ENCODE results near the gene PPP1R14C.

Gene PPP1R14C

DNA sequence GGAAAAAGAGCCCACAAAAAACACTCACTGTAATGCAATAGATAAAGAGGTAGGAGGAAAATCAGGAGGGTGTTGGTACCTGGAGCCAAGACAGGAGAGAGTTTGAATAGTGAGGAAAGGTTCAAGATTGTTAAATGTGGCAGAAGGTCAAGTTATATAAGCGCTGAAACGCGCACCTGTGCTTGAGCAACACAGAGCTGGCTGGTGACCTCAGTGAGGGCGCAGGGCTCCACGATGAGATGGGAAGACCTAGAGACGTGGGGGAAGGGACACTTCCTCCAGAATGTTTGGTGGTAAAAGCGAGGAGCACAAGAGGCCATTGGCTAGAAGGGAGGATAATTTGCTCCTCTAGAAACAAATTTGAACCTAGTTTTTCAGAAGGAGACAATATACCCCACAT lies 4.2 kb upstream of the PPP1R14C start:
- no peak for DNase-seq (ENCODE audit: low read depth)

DNA sequence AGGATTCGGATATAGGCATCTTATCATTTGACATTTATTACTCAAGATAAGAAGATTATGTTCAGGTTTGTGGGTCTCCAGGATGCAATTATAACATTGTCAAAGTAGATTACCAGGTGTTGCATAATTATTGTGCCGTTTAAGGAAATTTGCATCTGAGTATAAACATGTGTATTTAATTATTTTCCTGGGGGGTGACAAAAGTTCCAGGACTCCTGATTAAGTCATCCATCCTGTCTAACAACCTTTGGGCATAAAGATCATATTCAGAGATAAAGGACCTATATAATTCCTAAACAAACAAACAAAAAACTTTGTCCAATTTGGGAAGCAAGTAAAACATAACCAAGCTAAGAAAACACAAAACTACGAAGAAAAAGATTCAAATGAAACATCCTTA lies 3.3 kb upstream of the PPP1R14C start:
- DNase-seq (ENCODE audit: low read depth): no peak

DNA sequence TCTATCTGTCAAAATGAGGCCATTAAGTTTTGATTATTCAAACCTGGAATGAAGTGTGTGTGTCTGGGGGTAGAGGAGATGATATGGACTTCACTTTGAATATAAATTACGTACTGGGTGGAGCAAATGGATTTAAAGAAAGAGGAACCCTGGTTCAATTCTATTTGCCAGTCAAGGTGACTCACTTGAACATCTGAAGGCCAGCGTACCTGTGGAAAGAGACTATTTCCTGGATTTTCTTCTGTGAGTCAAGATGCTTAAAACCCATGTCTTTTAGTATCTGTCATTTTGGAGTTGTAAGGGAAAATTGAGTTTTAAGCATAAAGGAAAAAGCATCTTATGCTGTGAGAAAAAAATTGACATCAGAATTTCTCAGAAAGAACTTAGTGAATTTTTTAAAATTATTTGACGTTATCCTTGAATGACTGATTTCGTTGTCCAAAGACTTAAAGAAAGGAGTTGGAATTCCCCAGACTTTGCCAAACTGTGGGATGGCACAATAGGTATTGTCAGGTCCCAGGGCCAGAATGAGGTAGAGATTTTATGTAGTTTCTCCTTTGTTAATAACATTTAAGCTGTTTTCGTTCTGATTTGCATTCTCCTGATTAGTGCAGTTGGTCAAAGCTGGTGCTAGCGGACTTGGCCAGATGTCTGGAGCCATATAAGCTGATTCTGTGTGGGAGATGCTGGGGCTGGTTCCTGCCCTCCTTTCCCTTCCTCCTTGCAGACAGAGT lies 2.4 kb upstream of the PPP1R14C start:
- DNase-seq (ENCODE audit: low read depth): no peak

DNA sequence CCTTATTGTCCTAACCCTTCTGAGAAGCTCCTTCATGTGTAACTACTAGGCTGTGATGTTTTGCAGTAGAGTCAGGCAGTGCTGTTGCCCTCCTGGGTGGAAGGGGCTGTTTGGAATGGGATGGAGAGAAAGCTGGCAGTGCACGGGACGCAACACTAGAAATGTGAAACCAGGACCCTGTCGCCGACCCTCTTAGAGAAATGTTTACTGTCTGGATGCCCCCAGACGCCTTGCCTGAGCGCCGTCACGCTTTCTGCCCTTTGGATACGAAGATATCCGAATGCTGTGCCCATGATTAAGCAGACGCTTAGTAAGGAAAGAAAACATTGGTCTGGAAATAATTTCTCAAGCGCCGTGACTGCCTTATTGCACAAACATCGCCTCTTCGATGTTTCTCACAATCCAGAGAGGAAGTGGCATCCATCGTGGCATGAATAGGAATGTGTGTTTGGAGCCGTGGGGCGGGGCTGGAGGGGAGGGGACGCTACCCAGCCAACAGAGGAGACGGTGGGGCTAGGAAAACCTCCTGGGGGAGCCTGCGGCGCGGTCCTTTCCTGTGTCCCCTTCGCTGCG lies 661 bp upstream of the PPP1R14C start:
- no peak for DNase-seq (ENCODE audit: low read depth)

DNA sequence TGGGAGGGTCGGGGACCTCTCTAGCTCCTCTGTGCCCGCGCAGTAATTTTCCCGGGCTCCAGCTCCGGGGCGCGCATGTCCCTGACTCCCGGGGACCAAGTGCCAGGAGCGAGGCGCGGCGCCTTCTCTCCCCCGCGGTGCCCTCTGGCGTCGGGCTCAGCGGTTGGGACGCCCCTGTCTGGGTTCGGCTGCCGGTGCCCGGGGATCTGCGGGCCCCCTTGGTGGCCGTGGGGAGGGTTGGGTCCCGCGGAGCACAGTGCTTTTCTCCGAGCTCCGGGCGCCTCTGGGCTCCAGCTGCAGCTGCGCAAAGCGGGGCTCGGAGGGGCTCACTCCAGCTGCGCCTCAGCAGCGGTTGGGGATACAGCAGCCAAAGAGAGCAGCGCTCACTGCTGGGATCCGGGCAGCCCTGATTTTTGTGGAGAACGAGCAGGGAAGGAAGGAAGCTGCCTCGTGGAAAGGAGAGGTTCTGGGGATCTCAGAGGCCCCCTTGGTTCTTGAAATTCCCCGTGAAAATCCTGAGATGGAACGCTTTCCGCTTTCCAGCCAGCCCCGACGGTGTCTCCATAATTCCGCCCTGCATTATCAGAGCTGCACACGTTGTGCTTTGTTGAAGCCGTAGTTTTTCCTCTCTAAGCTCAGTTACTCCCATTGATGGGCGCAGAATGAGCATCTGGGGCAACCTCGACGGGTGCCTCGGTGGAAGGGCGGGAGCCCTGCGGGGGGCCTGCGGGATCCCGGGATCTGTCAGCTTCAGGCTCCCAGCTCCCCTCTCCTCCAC lies 861 bp downstream of the PPP1R14C start:
- no peak for DNase-seq (ENCODE audit: low read depth)

DNA sequence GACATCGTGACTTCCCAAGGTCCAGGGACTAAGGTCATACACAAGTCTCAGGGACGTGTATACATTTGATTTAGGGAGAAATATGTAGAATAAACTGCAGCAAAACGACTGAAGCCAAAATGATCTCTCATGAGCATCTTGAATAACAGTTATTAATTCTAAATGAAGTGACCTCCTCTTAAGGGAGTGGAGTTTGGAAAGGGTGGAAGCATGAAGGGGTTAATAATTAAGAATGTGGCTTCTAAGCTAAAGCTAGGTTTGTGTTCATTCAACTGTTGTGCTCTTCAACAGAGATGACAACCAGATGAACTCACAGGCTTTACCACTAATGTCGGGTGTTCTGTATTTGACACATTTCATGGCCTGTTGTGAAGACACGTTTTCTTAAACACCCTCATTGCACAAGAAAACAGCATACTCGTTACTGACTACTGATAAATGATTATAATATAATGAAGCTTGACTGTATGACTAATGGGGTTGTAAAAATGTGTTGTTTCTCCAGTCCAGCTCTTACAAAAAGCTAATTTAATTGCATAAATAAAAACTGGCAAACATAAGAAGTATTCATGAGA lies 1.5 kb downstream of the PPP1R14C start:
- DNase-seq (ENCODE audit: low read depth): no peak

DNA sequence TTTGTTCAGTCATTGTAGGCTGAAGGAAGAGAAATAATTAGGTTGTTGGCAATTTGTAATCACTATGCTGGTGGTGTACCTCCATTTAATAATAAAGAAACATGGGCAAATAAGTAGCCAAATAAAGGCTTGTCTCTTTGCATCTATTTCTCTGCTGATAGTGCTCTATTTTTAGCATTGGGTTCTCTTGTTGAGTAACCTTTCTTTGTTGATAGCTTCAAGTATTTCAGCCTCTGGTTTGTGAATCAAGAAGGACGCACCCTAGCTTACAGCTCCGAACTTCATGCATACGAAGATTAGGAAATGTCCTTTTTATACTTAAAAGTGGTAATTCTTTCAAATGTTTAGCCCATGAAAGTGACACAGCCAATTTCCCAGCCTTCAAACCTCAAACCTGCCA lies 2.6 kb downstream of the PPP1R14C start:
- no peak for DNase-seq (ENCODE audit: low read depth)

DNA sequence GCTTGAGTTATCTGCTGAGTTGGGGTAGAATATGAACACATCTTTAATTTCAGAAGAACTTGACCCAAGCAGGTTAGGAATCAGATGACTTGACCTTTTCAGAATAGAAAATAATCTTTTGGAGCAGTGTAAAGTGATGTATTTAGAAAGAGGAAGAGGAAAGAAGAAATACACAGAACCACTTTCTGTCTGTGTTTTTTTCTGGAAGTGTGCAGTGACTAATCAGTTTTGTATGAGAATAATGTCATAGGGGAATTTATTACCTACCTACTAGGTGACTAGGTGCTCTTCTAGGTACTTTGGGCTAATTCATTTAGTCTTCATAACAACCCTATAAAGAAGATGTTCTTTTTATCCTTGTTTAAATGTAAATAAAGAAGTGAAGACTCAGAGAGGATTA lies 3.0 kb downstream of the PPP1R14C start:
- DNase-seq (ENCODE audit: low read depth): no peak

DNA sequence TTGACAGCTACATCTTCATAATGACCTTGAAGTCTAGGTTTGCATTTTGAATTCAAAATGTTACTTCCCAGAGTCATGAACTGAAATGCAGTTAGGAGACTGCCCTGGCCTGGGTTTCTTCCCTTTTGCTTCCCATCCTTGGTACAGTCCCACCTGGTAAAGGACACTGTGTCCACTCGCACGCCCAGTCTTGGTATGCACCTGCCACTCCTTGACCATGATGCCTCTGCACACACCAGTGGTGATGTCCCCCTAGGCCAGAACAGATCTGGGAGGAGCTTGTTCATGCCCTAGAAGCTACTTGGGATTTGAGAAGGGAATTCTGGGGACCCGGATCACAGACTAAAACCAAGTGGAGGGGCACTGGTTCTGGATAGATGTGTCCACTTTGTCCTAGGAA lies 3.6 kb downstream of the PPP1R14C start:
- no peak for DNase-seq (ENCODE audit: low read depth)

DNA sequence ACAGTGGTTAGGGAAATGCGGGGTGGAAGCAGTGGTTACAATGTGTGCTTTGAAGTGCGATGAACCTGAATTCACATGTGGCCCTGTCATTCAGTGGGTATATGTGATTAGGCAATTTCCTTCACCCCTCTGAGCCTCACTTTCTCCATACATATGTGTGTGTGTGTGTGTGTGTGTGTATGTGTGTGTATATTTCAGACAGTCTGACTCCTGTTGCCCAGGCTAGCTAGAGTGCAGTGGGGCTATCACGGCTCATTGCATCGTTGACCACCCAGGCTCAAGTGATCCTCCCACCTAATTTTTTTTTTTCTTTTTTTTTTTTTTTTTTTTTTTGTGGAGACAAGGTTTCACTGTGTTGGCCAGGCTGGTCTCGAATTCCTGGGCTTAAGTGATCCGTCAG lies 6.3 kb downstream of the PPP1R14C start:
- DNase-seq (ENCODE audit: low read depth): no peak

DNA sequence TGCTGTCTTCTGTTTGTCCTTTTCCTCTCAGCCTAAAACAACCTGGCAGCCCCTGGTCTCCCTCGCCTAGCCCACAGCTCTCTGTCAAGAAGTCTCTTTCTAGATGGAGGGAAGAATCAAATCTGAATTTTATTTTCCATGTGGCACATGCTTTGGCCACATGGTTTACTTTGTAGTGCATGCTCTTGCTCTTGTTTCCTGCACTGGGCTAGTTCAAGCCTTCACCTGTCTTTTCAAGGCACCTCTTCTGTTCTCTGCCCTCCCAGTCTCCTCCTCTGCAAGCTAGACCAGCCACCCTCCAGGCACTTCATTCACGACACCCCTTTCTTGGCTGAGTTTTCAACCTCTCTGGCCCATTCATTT lies 7.6 kb downstream of the PPP1R14C start:
- DNase-seq (ENCODE audit: low read depth): no peak

DNA sequence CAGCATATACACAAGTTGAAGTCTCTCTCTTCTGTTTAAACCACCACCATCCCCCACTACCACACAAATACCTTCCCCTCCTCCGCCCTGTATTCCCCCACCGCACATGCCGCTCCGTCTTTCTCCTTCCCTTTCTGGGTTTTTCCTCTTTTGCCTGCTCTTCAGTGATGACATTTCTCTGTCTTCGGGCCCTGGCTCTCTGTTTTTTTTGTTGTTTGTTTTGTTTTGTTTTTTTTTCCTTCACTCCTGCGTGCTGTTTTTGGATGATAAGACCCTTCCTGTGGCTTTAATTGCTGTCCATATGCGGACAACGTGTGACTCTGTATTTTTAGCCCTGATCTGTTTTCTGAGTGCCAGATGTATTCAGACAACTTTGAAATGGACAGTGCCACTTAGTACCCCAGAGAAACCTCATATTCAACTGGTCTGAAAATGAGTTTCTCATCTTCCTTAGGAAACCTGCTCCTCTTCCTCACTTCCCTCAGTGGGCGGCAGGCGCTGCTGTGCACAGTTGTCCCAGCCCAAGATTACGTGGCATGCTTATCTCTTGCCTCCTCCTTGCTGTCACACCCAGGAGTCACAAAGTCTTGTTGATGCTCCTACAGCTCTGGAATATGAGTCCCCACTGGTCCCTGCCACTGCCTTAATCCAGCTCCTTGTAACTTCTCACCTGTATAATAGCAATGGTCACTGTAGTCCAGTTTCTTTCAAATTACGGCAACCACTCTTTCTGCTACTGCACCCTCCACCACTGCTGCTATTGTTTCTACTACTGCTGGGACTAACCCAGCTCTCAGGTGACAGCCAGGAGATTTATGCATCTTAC lies 8.2 kb downstream of the PPP1R14C start:
- DNase-seq (ENCODE audit: low read depth): no peak

DNA sequence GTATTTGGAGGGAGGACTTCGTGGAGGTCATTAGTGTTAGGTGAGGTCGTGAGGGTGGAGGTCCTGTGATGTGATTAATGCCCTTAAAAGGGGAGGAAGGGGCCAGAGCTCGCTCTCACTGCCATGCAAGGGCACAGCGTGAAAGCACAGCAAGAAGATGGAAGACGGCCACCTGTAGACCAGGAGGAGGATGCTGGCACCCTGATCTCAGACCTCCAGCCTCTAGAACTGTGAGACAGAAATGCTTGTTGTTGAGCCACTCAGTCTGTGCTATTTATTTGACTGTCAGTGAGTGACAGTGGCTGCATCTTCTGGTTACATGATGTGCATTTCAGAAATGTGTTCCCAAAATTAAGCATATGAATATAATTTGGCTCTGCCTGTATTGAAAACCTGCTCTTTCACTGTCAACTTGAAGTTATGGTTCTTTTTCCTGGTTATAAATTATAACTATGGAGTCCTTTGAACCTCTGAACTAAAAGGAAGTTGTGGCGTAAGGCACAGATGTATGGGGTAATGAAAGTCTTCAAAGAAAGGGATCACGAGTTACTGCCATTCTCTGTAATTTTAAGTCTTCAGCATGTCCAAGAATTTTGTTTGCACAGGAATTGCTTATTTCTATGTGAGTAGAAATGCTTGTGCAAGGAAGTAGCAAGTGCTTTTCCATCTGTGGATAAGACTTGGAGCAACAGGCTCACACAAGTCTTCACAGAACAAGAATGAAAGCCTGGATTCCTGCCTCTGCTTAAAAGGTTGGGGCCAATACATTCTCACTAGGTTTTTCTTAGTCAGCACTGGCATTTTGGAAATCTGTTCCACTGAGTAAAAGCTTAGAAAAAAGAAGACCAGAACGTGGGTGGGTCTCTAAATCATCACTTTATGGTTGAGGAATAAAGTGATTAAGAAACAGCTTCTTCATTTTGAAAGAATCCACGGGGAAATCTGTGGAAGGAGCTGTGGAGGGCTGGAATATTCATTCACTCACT lies 10.3 kb downstream of the PPP1R14C start:
- no peak for DNase-seq (ENCODE audit: low read depth)

DNA sequence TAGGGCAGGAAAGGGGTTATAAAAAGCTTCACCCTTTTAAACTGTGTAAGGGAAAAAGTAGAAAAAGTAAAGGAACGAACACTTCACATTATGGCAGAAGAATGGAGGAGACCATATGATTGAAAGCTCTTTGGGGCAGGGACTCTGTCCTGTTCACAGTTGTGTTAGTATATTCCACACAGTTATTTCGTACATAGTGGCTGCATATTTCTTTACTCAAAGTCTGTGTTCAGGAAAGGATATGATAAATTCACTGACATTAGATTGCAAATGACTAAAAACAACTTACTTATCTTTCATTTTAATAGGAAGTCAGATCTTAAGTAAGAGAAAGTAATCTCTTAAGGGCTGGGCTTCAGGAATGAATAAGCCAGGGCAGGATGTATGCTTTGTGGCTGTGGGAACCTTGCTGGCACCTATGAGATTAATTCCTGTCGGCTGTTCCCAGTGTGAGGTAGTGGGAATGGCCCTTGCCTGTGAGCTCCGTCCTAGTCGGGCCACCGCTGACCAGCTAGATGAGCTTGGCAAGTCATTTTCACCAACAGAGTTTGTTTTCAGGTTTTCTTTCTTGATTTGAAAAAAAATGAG lies 11.2 kb downstream of the PPP1R14C start:
- no peak for DNase-seq (ENCODE audit: low read depth)

DNA sequence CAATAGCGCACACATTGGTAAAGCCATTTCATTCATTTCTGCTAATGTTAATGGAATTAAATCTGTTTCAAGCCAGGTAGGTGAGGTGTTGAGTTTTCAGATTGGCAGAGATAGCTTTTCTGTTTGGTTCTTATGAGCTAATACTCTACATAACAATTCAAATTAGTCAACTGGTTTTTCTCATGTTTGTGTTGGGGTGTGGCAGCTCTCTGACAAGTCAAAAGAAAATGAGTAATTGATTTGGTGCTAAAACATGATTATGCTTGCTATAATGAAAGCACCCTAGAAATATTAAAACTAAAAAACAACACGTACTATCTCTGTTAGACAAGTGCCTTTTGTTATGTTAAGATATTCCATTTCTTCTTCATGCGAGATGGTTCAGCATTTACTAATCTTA lies 13.6 kb downstream of the PPP1R14C start:
- no peak for DNase-seq (ENCODE audit: low read depth)

DNA sequence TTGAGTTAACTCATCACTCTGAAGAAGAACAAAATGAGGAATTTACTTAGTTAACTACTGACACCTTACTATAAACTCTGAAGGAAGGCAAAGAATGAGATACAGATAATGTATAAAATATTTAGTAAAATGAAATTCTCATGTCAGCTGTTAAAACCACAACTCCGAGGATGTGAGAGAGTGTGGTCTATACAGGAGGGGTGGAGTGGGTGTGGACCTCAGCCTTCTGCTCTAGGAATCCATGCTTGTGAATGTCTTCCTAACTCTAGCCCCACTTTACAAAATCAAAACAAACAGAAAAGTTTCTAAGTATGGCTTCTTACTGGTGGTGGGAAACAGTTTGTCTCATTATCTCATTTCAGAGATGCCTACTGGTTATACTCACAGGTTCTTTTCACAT lies 14.2 kb downstream of the PPP1R14C start:
- DNase-seq (ENCODE audit: low read depth): no peak

DNA sequence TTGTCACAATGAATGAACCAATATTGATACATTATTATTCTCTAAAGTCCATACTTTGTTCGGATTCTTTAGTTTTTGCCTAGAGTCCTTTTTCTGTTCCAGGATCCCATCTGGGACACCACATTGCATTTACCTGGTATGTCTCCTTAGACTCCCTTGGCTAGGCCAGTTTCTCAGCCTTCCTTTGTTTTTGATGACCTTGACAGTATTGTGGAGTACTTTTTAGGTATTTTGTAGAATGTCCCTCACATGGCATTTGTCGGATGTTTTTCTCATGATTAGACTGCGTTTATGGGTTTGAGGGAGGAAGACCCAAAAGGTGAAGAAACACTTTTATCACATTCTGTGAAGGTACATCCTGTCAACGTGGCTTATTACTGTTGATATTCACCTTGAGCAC lies 16.9 kb downstream of the PPP1R14C start:
- no peak for DNase-seq (ENCODE audit: low read depth)

DNA sequence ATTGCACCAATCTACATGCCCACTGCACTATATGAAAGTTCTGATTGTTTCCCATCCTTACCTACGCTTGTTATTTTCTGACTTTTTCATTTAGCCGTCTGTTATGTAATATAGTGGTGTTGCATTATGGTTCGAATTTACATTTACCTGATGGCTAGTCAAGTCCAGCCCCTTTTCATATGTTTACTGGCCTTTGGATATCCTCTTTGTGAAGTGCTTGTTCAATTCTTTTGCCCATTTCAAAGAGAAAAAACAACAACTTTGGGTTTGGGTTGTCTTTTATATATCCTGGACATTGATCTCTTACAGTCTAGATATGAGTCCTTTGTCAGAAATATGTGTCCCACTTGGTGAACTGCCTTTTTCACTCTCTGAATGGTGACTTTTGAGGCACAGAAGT lies 21.1 kb downstream of the PPP1R14C start:
- no peak for DNase-seq (ENCODE audit: low read depth)

DNA sequence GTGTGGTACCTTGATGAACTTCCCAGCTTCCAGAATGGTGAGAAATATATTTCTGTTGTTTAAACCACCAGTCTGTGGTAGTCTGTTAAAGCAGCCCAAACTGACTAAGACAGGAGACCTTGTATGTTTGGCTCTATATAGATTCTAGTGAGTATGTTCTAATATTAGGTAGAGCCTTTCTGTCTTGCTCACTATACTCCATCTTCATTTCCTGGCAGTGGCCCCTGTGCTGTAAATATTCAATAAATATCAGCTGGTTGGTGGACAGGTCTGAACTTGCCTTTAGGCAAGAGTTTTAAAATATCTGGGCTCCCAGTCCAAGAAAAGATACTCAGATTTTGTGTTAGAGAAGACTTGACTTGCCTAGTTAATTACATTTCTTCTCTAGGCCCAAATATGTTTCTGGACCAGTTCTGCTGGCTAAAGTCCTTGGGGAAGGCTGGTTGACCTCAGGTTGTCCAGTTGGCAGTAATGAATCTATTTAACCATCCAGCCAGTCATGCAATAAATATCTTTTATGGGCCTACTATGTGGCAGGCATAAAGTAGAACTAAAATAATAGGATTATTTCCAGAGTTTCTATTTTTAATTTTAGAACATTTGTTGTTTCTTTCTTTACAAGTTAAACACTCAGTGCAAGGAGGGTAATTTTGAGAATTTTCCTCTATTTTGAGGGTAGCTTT lies 22.3 kb downstream of the PPP1R14C start:
- DNase-seq (ENCODE audit: low read depth): no peak

DNA sequence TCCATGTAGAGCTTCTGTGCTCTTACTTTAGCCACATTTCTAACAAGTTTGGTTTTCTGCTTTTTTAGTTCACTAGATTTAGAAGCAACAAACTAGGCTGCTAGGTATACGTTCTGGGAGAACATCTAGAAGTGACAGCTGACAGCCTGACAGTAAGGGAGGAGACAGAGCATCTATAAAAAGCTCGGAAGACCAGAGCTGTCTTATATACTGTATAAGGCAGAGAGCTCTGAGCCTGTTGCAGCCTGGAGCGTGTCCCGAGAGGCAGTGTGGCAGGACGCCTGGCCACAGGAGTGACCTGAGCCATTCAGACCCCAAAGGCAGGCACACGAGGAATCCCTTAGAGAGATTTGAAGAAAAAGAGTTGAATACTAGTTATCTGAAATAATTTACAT lies 24.6 kb downstream of the PPP1R14C start:
- DNase-seq (ENCODE audit: low read depth): no peak

Measured in T-helper 22 cell (primary cell).